Measurements from ENCODE around the gene CHERP. TPM values are rescaled to one million over a fixed set of nuclear protein-coding genes. Genes with fewer than 3 reads are reported as not detected.

Gene CHERP
- total RNA-seq, 2 experiments from 2014 or later: 47.1 to 48.2 TPM

GRCh38 chr19:16562608-16563025 lies 20.4 kb upstream of the CHERP start:
- Histone ChIP-seq H3K4me1 (ENCODE audit: insufficient read depth, low read length) (peaks cover 29% of the 10 kb centered on the region), H3K27me3 (ENCODE audit: control insufficient read depth in 1 of 2, insufficient read depth in 2 of 2, low read length in 2 of 2) (no peaks in the 10 kb centered on the region), H3K4me3 (ENCODE audit: low read length) (no peak overlapping the region), H3K9me3 (ENCODE audit: control insufficient read depth in 1 of 2, insufficient read depth in 1 of 2, low read length in 2 of 2) (no peaks in the 10 kb centered on the region), H3K27ac (ENCODE audit: low read depth in 1 of 2, low read length in 2 of 2) (no peak overlapping the region), H3K36me3 (ENCODE audit: insufficient read depth, low read length) (peaks cover 62% of the 10 kb centered on the region)
- intact Hi-C loops (cut with DNase I, micrococcal nuclease): no loop called here
- peaks cover 62% of the 10 kb centered on the region for H3K36me3 Mint-ChIP-seq (ENCODE audit: low read depth)
- H3K27me3 Mint-ChIP-seq: no peaks in the 10 kb centered on the region
- no peak for ATAC-seq (ENCODE audit: poor library complexity)
- DNase-seq: no peak
- no peak overlapping the region for H3K4me3 Mint-ChIP-seq
- H3K9me3 Mint-ChIP-seq: no peaks in the 10 kb centered on the region
- no peak for TF ChIP-seq CTCF (IDR thresholded peaks at IDR 0.05)
- no peak overlapping the region for H3K27ac Mint-ChIP-seq
- H3K4me1 Mint-ChIP-seq (ENCODE audit: low read depth): peaks cover 27% of the 10 kb centered on the region
- CTCF ChIA-PET: no interaction called here
- POLR2A ChIA-PET: interaction anchor here (0.9 kb wide), 1 partner anchor 16 kb away, joined by 4 read pairs; no protein-coding TSS in a partner anchor

- Histone ChIP-seq H3K4me1 (ENCODE audit: insufficient read depth, low read length) (peaks cover 17% of the 10 kb centered on the region), H3K4me3 (ENCODE audit: low read length) (no peak overlapping the region), H3K36me3 (ENCODE audit: insufficient read depth, low read length) (peaks cover 65% of the 10 kb centered on the region), H3K27ac (ENCODE audit: low read depth in 1 of 2, low read length in 2 of 2) (no peak overlapping the region), H3K9me3 (ENCODE audit: control insufficient read depth in 1 of 2, insufficient read depth in 1 of 2, low read length in 2 of 2) (no peaks in the 10 kb centered on the region), H3K27me3 (ENCODE audit: control insufficient read depth in 1 of 2, insufficient read depth in 2 of 2, low read length in 2 of 2) (no peaks in the 10 kb centered on the region)
- intact Hi-C loops (cut with DNase I, micrococcal nuclease): no loop called here
- no peak for ATAC-seq (ENCODE audit: poor library complexity)
- CTCF ChIA-PET: interaction anchor here (0.7 kb wide), 2 partner anchors 11 to 27 kb away, joined by 3 to 7 read pairs; no protein-coding TSS in a partner anchor
- Mint-ChIP-seq H3K36me3 (ENCODE audit: low read depth) (peaks cover 62% of the 10 kb centered on the region), H3K4me3 (no peak overlapping the region), H3K27ac (no peak overlapping the region), H3K4me1 (ENCODE audit: low read depth) (peaks cover 19% of the 10 kb centered on the region), H3K9me3 (no peaks in the 10 kb centered on the region), H3K27me3 (no peaks in the 10 kb centered on the region)
- DNase-seq: no peak
- POLR2A ChIA-PET: no interaction called here
- TF ChIP-seq CTCF (IDR thresholded peaks at IDR 0.05): no peak
These were observed 19.1 kb upstream of the CHERP start for GRCh38 chr19:16561382-16561781.

- Histone ChIP-seq H3K27ac (ENCODE audit: low read depth in 1 of 2, low read length in 2 of 2) (no peak overlapping the region), H3K4me1 (ENCODE audit: insufficient read depth, low read length) (peaks cover 1% of the 10 kb centered on the region), H3K27me3 (ENCODE audit: control insufficient read depth in 1 of 2, insufficient read depth in 2 of 2, low read length in 2 of 2) (no peaks in the 10 kb centered on the region), H3K9me3 (ENCODE audit: control insufficient read depth in 1 of 2, insufficient read depth in 1 of 2, low read length in 2 of 2) (no peaks in the 10 kb centered on the region), H3K36me3 (ENCODE audit: insufficient read depth, low read length) (peaks cover 73% of the 10 kb centered on the region), H3K4me3 (ENCODE audit: low read length) (no peak overlapping the region)
- ChIA-PET CTCF (no interaction called here), POLR2A (no interaction called here)
- H3K4me3 Mint-ChIP-seq: no peak overlapping the region
- no peak for TF ChIP-seq CTCF (IDR thresholded peaks at IDR 0.05)
- H3K9me3 Mint-ChIP-seq: no peaks in the 10 kb centered on the region
- H3K27me3 Mint-ChIP-seq: no peaks in the 10 kb centered on the region
- ATAC-seq (ENCODE audit: poor library complexity): no peak
- no peak overlapping the region for H3K27ac Mint-ChIP-seq
- DNase-seq: no peak
- H3K4me1 Mint-ChIP-seq (ENCODE audit: low read depth): peaks cover 11% of the 10 kb centered on the region
- peaks cover 64% of the 10 kb centered on the region for H3K36me3 Mint-ChIP-seq (ENCODE audit: low read depth)
- intact Hi-C loops (cut with DNase I, micrococcal nuclease): no loop called here
These were observed 17.6 kb upstream of the CHERP start for GRCh38 chr19:16559780-16560276.

Measured in CD4-positive, alpha-beta T cell (primary cell).